WTC11 (cell line): Measurements from ENCODE around the gene GYS1. TPM values are rescaled to one million over a fixed set of nuclear protein-coding genes. Genes with fewer than 3 reads are reported as not detected.

Experiments
- ATAC-seq: fragments of 200-7000 bp; cut with Tn5 transposase; 2 replicates; pipeline ENCODE4 v1.10.0; 2021; ENCODE audit warnings: mild to moderate bottlenecking, moderate library complexity
- CTCF ChIA-PET: fragments of 300-600 bp; sonication (Branson Sonifier 250); formaldehyde crosslinking; loops from one replicate; lab custom pipeline; 2021; ENCODE audit warnings: antibody characterized with exemption; lab: Charles Lee
- POLR2A ChIA-PET: fragments of 350-600 bp; sonication (Branson Sonifier 250); formaldehyde crosslinking; loops from one replicate; lab custom pipeline; 2021; ENCODE audit warnings: antibody characterized with exemption; lab: Charles Lee
- DNase-seq: peaks from one replicate; pipeline ENCODE4 v3.0.0; 2021; ENCODE audit warnings: low spot score
- H3K27ac Mint-ChIP-seq: 2 replicates; pipeline ENCODE4 v1.8.0; 2021; ENCODE audit warnings: mixed read lengths
- H3K27me3 Mint-ChIP-seq: 2 replicates; pipeline ENCODE4 v1.8.0; 2021; ENCODE audit warnings: low read depth, mild to moderate bottlenecking, moderate library complexity, mixed read lengths
- H3K36me3 Mint-ChIP-seq: 2 replicates; pipeline ENCODE4 v1.8.0; 2021; ENCODE audit warnings: mixed read lengths
- H3K4me1 Mint-ChIP-seq: 2 replicates; pipeline ENCODE4 v1.8.0; 2022; ENCODE audit warnings: mixed read lengths
- H3K4me3 Mint-ChIP-seq: 2 replicates; pipeline ENCODE4 v1.8.0; 2021; ENCODE audit warnings: mild to moderate bottlenecking, moderate library complexity, mixed read lengths
- H3K9me3 Mint-ChIP-seq: 2 replicates; pipeline ENCODE4 v1.8.0; 2021; ENCODE audit warnings: mixed read lengths
- ATF1 ChIP-seq: sonication (generic); formaldehyde crosslinking; IDR thresholded peaks from 2 replicates; pipeline ENCODE4 v1.8.1; 2023; ENCODE audit warnings: mild to moderate bottlenecking, moderate library complexity, missing genetic modification reagents
- CBFB ChIP-seq: sonication (generic); formaldehyde crosslinking; IDR thresholded peaks from 2 replicates; pipeline ENCODE4 v1.8.1; 2022; ENCODE audit warnings: mild to moderate bottlenecking, low read depth, missing genetic modification reagents
- MYBL2 ChIP-seq: sonication (generic); formaldehyde crosslinking; IDR thresholded peaks from 2 replicates; pipeline ENCODE4 v1.8.1; 2023; ENCODE audit warnings: mild to moderate bottlenecking, moderate library complexity, missing genetic modification reagents
- NFYB ChIP-seq: sonication (generic); formaldehyde crosslinking; conservative IDR thresholded peaks from 2 replicates; pipeline ENCODE4 v1.8.0; 2022; ENCODE audit warnings: low read depth, missing genetic modification reagents
- NR2C2 ChIP-seq: sonication (generic); formaldehyde crosslinking; IDR thresholded peaks from 2 replicates; pipeline ENCODE4 v1.8.0; 2022; ENCODE audit warnings: mild to moderate bottlenecking, missing genetic modification reagents
- OVOL2 ChIP-seq: fragments of 250-450 bp; sonication (Bioruptor Pico); IDR thresholded peaks from 2 replicates; pipeline ENCODE4 v1.9.0; 2021; ENCODE audit warnings: mild to moderate bottlenecking, borderline replicate concordance
- RELA ChIP-seq: sonication (generic); formaldehyde crosslinking; IDR thresholded peaks from 2 replicates; pipeline ENCODE4 v1.8.1; 2022; ENCODE audit warnings: missing genetic modification reagents, mild to moderate bottlenecking, borderline replicate concordance
- RORB ChIP-seq: fragments of 250-450 bp; sonication (Bioruptor Pico); IDR thresholded peaks from 2 replicates; pipeline ENCODE4 v1.9.0; 2021; ENCODE audit warnings: mild to moderate bottlenecking
- TEAD1 ChIP-seq: sonication (generic); formaldehyde crosslinking; IDR thresholded peaks from 2 replicates; pipeline ENCODE4 v1.8.0; 2022; ENCODE audit warnings: mild to moderate bottlenecking, missing genetic modification reagents
- TEAD4 ChIP-seq: sonication (generic); formaldehyde crosslinking; IDR thresholded peaks from 2 replicates; pipeline ENCODE4 v1.8.0; 2022; ENCODE audit warnings: mild to moderate bottlenecking, missing genetic modification reagents
- TP53 ChIP-seq: sonication (generic); formaldehyde crosslinking; IDR thresholded peaks from 2 replicates; pipeline ENCODE4 v1.8.1; 2023; ENCODE audit warnings: mild to moderate bottlenecking, missing genetic modification reagents
- ZBTB21 ChIP-seq: sonication (generic); formaldehyde crosslinking; IDR thresholded peaks from 2 replicates; pipeline ENCODE4 v1.8.1; 2023; ENCODE audit warnings: mild to moderate bottlenecking, missing genetic modification reagents, borderline replicate concordance
- total RNA-seq: library from RNA; stranded (reverse); gene quantifications from 3 replicates; pipeline ENCODE4 v1.2.3, GENCODE V29; 2021
- TF ChIP-seq, protein P1 (sequence below): sonication (generic); formaldehyde crosslinking; IDR thresholded peaks from 2 replicates; pipeline ENCODE4 v1.8.1; 2022; ENCODE audit warnings: mild to moderate bottlenecking, moderate library complexity, missing genetic modification reagents
- TF ChIP-seq, protein P2 (sequence below): sonication (generic); formaldehyde crosslinking; IDR thresholded peaks from 2 replicates; pipeline ENCODE4 v1.8.0; 2022; ENCODE audit warnings: mild to moderate bottlenecking, missing genetic modification reagents
- TF ChIP-seq, protein P3 (sequence below): sonication (generic); formaldehyde crosslinking; IDR thresholded peaks from 2 replicates; pipeline ENCODE4 v1.8.1; 2023; ENCODE audit warnings: mild to moderate bottlenecking, missing genetic modification reagents
- TF ChIP-seq, protein P4 (sequence below): sonication (generic); formaldehyde crosslinking; IDR thresholded peaks from 2 replicates; pipeline ENCODE4 v1.8.1; 2023; ENCODE audit warnings: mild to moderate bottlenecking, missing genetic modification reagents
- TF ChIP-seq, protein P5 (sequence below): sonication (generic); formaldehyde crosslinking; IDR thresholded peaks from 2 replicates; pipeline ENCODE4 v1.8.0; 2022; ENCODE audit warnings: missing genetic modification reagents
- TF ChIP-seq, protein P6 (sequence below): fragments of 200-600 bp; IDR thresholded peaks from 2 replicates; pipeline ENCODE4 v1.8.0; 2022; ENCODE audit warnings: antibody characterized with exemption

Gene GYS1
- total RNA-seq, 1 experiment from 2014 or later, result 52.0 TPM

DNA sequence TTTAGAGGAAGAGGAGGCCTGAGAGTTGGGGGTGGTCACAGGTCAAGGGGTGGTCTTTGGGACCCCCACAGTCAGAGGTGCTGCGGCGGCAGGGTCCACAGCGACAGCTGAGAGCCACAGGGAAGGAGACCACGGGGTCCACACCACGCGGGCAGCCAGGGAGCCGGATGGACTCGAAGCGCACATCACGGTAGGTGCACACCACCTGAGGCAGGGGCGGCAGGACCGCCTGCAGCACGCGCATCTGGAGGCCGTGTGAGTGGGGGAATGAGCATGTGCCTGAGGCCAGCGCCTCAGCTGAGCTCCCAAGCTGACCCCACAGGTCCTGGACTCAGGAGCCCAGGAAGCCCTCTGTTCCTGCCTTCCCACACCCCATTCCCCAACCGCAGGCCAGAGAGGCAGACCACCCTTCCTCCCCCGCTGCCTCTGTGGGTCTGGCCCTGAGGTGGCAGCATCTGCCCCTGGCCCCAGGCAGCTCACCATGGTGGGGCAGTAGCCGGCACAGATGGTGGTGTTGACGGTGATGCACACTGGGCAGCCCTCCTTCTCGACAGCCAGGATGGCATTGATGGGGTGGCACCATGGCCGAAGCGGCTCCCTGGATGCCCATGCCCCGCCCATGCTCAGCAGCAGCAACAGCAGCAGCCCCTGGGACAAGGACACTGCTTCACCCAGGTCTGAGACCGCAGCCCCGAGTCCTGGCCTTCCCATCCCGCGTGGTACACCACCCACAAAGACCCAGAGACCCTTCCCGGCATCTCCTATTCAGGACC lies 23.1 kb upstream of the GYS1 start:
- POLR2A ChIA-PET, result no interaction called here

More for the DNA sequence above, 23.1 kb upstream of the GYS1 start:
- CTCF ChIA-PET, result interaction anchor here (6.5 kb wide), 1 partner anchor 16 kb away, joined by 78 read pairs; no protein-coding TSS in a partner anchor
- Mint-ChIP-seq H3K9me3 (no peaks in the 10 kb centered on the region), H3K36me3 (peaks cover 25% of the 10 kb centered on the region), H3K4me3 (no peak overlapping the region)
- ATAC-seq (no peak), DNase-seq (no peak)
- no peak for TF ChIP-seq OVOL2
- TF ChIP-seq, protein P1, sequence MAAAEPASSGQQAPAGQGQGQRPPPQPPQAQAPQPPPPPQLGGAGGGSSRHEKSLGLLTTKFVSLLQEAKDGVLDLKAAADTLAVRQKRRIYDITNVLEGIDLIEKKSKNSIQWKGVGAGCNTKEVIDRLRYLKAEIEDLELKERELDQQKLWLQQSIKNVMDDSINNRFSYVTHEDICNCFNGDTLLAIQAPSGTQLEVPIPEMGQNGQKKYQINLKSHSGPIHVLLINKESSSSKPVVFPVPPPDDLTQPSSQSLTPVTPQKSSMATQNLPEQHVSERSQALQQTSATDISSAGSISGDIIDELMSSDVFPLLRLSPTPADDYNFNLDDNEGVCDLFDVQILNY (CRISPR knock-in tag), result no peak
- no peak for TF ChIP-seq ATF1 (CRISPR knock-in tag)
- TF ChIP-seq, protein P2, sequence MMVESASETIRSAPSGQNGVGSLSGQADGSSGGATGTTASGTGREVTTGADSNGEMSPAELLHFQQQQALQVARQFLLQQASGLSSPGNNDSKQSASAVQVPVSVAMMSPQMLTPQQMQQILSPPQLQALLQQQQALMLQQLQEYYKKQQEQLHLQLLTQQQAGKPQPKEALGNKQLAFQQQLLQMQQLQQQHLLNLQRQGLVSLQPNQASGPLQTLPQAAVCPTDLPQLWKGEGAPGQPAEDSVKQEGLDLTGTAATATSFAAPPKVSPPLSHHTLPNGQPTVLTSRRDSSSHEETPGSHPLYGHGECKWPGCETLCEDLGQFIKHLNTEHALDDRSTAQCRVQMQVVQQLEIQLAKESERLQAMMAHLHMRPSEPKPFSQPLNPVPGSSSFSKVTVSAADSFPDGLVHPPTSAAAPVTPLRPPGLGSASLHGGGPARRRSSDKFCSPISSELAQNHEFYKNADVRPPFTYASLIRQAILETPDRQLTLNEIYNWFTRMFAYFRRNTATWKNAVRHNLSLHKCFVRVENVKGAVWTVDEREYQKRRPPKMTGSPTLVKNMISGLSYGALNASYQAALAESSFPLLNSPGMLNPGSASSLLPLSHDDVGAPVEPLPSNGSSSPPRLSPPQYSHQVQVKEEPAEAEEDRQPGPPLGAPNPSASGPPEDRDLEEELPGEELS (CRISPR knock-in tag), result no peak
- TF ChIP-seq ZBTB21 (CRISPR knock-in tag), result no peak
- TF ChIP-seq, protein P3, sequence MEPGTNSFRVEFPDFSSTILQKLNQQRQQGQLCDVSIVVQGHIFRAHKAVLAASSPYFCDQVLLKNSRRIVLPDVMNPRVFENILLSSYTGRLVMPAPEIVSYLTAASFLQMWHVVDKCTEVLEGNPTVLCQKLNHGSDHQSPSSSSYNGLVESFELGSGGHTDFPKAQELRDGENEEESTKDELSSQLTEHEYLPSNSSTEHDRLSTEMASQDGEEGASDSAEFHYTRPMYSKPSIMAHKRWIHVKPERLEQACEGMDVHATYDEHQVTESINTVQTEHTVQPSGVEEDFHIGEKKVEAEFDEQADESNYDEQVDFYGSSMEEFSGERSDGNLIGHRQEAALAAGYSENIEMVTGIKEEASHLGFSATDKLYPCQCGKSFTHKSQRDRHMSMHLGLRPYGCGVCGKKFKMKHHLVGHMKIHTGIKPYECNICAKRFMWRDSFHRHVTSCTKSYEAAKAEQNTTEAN (CRISPR knock-in tag), result no peak
- TF ChIP-seq NR2C2 (CRISPR knock-in tag), result no peak
- TF ChIP-seq, protein P4, sequence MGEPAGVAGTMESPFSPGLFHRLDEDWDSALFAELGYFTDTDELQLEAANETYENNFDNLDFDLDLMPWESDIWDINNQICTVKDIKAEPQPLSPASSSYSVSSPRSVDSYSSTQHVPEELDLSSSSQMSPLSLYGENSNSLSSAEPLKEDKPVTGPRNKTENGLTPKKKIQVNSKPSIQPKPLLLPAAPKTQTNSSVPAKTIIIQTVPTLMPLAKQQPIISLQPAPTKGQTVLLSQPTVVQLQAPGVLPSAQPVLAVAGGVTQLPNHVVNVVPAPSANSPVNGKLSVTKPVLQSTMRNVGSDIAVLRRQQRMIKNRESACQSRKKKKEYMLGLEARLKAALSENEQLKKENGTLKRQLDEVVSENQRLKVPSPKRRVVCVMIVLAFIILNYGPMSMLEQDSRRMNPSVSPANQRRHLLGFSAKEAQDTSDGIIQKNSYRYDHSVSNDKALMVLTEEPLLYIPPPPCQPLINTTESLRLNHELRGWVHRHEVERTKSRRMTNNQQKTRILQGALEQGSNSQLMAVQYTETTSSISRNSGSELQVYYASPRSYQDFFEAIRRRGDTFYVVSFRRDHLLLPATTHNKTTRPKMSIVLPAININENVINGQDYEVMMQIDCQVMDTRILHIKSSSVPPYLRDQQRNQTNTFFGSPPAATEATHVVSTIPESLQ (CRISPR knock-in tag), result no peak
- no peak for TF ChIP-seq TEAD4
- TF ChIP-seq RELA (CRISPR knock-in tag), result no peak
- TF ChIP-seq, protein P5, sequence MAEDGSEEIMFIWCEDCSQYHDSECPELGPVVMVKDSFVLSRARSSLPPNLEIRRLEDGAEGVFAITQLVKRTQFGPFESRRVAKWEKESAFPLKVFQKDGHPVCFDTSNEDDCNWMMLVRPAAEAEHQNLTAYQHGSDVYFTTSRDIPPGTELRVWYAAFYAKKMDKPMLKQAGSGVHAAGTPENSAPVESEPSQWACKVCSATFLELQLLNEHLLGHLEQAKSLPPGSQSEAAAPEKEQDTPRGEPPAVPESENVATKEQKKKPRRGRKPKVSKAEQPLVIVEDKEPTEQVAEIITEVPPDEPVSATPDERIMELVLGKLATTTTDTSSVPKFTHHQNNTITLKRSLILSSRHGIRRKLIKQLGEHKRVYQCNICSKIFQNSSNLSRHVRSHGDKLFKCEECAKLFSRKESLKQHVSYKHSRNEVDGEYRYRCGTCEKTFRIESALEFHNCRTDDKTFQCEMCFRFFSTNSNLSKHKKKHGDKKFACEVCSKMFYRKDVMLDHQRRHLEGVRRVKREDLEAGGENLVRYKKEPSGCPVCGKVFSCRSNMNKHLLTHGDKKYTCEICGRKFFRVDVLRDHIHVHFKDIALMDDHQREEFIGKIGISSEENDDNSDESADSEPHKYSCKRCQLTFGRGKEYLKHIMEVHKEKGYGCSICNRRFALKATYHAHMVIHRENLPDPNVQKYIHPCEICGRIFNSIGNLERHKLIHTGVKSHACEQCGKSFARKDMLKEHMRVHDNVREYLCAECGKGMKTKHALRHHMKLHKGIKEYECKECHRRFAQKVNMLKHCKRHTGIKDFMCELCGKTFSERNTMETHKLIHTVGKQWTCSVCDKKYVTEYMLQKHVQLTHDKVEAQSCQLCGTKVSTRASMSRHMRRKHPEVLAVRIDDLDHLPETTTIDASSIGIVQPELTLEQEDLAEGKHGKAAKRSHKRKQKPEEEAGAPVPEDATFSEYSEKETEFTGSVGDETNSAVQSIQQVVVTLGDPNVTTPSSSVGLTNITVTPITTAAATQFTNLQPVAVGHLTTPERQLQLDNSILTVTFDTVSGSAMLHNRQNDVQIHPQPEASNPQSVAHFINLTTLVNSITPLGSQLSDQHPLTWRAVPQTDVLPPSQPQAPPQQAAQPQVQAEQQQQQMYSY (CRISPR knock-in tag), result no peak
- TF ChIP-seq, protein P6, sequence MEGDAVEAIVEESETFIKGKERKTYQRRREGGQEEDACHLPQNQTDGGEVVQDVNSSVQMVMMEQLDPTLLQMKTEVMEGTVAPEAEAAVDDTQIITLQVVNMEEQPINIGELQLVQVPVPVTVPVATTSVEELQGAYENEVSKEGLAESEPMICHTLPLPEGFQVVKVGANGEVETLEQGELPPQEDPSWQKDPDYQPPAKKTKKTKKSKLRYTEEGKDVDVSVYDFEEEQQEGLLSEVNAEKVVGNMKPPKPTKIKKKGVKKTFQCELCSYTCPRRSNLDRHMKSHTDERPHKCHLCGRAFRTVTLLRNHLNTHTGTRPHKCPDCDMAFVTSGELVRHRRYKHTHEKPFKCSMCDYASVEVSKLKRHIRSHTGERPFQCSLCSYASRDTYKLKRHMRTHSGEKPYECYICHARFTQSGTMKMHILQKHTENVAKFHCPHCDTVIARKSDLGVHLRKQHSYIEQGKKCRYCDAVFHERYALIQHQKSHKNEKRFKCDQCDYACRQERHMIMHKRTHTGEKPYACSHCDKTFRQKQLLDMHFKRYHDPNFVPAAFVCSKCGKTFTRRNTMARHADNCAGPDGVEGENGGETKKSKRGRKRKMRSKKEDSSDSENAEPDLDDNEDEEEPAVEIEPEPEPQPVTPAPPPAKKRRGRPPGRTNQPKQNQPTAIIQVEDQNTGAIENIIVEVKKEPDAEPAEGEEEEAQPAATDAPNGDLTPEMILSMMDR, result no peak
- no peak for TF ChIP-seq MYBL2 (CRISPR knock-in tag)
- TF ChIP-seq RORB (CRISPR knock-in tag), result no peak
- no peak for TF ChIP-seq TEAD1 (CRISPR knock-in tag)
- no peak for TF ChIP-seq CBFB
- no peak for TF ChIP-seq NFYB (CRISPR knock-in tag)
- no peak for TF ChIP-seq TP53 (CRISPR knock-in tag)
- TF ChIP-seq, all 79 proteins: peak for 0
- peaks cover 30% of the 10 kb centered on the region for H3K27me3 Mint-ChIP-seq
- peaks cover 23% of the 10 kb centered on the region for H3K4me1 Mint-ChIP-seq
- H3K27ac Mint-ChIP-seq, result no peak overlapping the region
